HAP-1 (cell line): ENCODE results near the gene TEX101.
A peak's percentile ranks its signal among the peaks of the same experiment; 100 is the strongest.
"Not testable (repeated sequence)": the region's sequence is repeated elsewhere in the genome, so short reads cannot be mapped to it uniquely, and the experiment has no call there.

Experiments
- DNase-seq, 2 experiments: peaks; one replicate each; pipeline ENCODE4 v3.0.0-alpha.2; 2016 to 2020; ENCODE audit warnings: low spot score in 2 of 2
- H3K27me3 ChIP-seq: fragments of 250-450 bp; sonication (Bioruptor Pico); 2 replicates; pipeline ENCODE4 v1.5.1; 2020; ENCODE audit warnings: low read depth, mild to moderate bottlenecking, moderate library complexity
- H3K36me3 ChIP-seq: fragments of 250-450 bp; sonication (Bioruptor Pico); replicated peaks from 2 replicates; pipeline ENCODE4 v1.5.1; 2020; ENCODE audit warnings: mild to moderate bottlenecking
- H3K4me1 ChIP-seq: fragments of 250-450 bp; sonication (Bioruptor Pico); 2 replicates; pipeline ENCODE4 v1.5.1; 2020; ENCODE audit warnings: mild to moderate bottlenecking
- H3K4me3 ChIP-seq: fragments of 250-450 bp; sonication (Bioruptor Pico); 2 replicates; pipeline ENCODE4 v1.5.1; 2020; ENCODE audit warnings: mild to moderate bottlenecking, moderate library complexity
- H3K9me3 ChIP-seq: fragments of 250-450 bp; sonication (Bioruptor Pico); 2 replicates; pipeline ENCODE4 v1.5.1; 2020; ENCODE audit warnings: mild to moderate bottlenecking, moderate library complexity
- in situ Hi-C: fragments of 300-500 bp; cut with MboI; formaldehyde crosslinking; loops from 3 replicates; pipeline ENCODE4 v1.14.3; 2020; ENCODE audit warnings: low sequenced_read_pairs, inconsistent platforms, mixed read lengths

The TEX101 gene

GRCh38 chr19:43429395-43429794 lies 14.7 kb downstream of the TEX101 start:
- Histone ChIP-seq H3K4me1 (peaks cover 7% of the 10 kb centered on the region), H3K36me3 (no peaks in the 10 kb centered on the region), H3K9me3 (no peaks in the 10 kb centered on the region; the same call in 1 of the 2 replicates), H3K4me3 (no peak overlapping the region), H3K27me3 (no peaks in the 10 kb centered on the region)
- in situ Hi-C loops, result loop anchor here (25.0 kb wide), 1 partner anchor 192 kb away; no protein-coding TSS in a partner anchor
- DNase-seq, result no peak

DNA sequence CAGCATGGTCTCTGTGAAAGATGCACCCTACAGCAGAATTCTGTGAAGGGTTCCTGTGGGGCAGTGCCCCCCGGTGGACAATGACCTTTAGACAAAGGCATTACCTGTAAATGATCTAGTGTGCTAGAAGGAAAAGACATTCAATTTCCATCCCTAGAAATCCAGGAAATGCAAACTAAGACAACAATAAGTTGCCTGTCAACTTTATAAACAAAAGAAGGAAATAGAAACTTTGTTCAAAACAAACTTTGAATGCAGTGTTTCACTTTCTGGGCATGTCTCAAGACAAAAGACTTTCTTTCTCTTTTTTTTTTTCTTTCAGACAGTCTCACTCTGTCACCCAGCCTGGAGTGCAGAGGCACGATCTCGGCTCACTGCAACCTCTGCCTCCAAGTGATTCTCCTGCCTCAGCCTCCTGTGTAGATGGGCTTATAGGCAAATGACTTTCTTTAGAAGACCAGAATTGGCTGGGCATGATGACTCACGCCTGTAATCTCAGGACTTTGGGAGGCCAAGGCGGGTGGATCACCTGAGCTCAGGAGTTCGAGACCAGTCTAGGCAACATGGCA lies 15.5 kb downstream of the TEX101 start:
- peak; percentile 3 to 13 for DNase-seq
- Histone ChIP-seq H3K27me3 (no peaks in the 10 kb centered on the region), H3K4me3 (no peak overlapping the region), H3K9me3 (no peaks in the 10 kb centered on the region; the same call in 1 of the 2 replicates), H3K36me3 (no peaks in the 10 kb centered on the region), H3K4me1 (peaks cover 7% of the 10 kb centered on the region)
- in situ Hi-C loops, result loop anchor here (25.0 kb wide), 1 partner anchor 193 kb away; no protein-coding TSS in a partner anchor

DNA sequence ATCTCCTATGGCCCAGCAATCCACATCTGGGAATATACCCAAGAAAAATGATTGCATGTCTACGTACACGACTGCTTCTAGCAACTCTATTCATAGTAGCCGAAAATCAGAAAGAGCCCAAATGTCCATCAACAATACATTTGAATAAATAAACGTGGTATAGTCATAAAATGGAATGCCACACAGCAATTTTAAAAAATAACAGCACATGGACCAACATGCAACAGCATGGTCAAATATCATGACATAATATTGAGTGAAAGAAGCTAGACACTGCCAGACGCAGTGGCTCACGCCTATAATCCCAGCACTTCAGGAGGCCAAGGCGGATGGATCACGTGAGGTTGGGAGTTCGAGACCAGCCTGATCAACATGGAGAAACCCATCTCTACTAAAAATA lies 16.3 kb downstream of the TEX101 start:
- no peaks in the 10 kb centered on the region for H3K27me3 ChIP-seq
- H3K4me1 ChIP-seq, result peaks cover 3% of the 10 kb centered on the region; the same call in 1 of the 2 replicates
- in situ Hi-C loops, result loop anchor here (25.0 kb wide), 1 partner anchor 194 kb away; no protein-coding TSS in a partner anchor
- H3K4me3 ChIP-seq, result no peak overlapping the region
- no peaks in the 10 kb centered on the region for H3K36me3 ChIP-seq
- no peaks in the 10 kb centered on the region; the same call in 1 of the 2 replicates for H3K9me3 ChIP-seq
- DNase-seq, result no peak

DNA sequence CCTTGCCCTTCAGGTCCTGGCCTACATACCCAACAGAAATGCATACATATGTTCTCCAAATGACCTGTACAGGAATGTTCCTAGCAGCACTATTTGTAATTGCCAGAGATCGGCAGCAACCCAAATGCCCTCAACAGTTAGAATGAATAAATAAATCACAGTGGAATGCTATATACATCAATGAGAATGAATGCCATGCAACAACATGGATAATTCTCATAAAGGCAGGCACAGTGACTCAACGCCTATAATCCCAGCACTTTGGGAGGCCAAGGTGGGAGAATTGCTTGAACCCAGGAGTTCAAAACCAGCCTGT lies 18.6 kb downstream of the TEX101 start:
- H3K36me3 ChIP-seq, result no peaks in the 10 kb centered on the region
- DNase-seq, result no peak
- H3K4me3 ChIP-seq, result no peak overlapping the region
- H3K27me3 ChIP-seq, result no peaks in the 10 kb centered on the region
- no peaks in the 10 kb centered on the region; the same call in 1 of the 2 replicates for H3K9me3 ChIP-seq
- in situ Hi-C loops, result loop anchor here (25.0 kb wide), 1 partner anchor 196 kb away; no protein-coding TSS in a partner anchor
- H3K4me1 ChIP-seq, result no peaks in the 10 kb centered on the region

- no peaks in the 10 kb centered on the region for H3K27me3 ChIP-seq
- no peak overlapping the region for H3K4me3 ChIP-seq
- no peaks in the 10 kb centered on the region; the same call in 1 of the 2 replicates for H3K9me3 ChIP-seq
- H3K4me1 ChIP-seq, result no peaks in the 10 kb centered on the region
- DNase-seq, result no peak
- in situ Hi-C loops, result loop anchor here (25.0 kb wide), 1 partner anchor 196 kb away; no protein-coding TSS in a partner anchor
- no peaks in the 10 kb centered on the region for H3K36me3 ChIP-seq
Observed at GRCh38 chr19:43433689-43434088, 19.0 kb downstream of the TEX101 start.

- no peaks in the 10 kb centered on the region for H3K4me1 ChIP-seq
- in situ Hi-C loops, result loop anchor here (25.0 kb wide), 1 partner anchor 198 kb away; no protein-coding TSS in a partner anchor
- no peak for DNase-seq
- no peaks in the 10 kb centered on the region for H3K27me3 ChIP-seq
- no peak overlapping the region for H3K4me3 ChIP-seq
- no peaks in the 10 kb centered on the region; the same call in 1 of the 2 replicates for H3K9me3 ChIP-seq
- no peaks in the 10 kb centered on the region for H3K36me3 ChIP-seq
Observed at GRCh38 chr19:43435775-43436174, 21.1 kb downstream of the TEX101 start.

DNA sequence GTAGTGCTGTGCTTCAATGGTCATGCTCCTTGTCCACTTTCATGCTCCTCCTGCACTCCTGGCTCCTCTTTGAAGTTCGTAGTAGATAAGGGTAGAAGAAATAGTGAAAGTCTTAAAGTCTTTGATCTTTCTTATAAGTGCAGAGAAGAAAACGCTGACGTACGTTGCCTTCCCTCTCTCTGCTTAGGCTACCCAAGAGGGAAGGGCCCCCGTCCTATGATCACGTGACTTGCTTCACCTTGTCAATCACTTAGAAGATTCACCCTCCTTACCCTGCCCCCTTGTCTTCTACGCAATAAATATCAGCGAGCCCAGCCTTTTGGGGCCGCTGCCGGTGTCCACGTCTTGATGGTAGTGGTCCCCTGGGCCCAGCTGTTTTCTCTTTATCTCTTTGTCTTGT lies 22.6 kb downstream of the TEX101 start:
- DNase-seq, H3K36me3 ChIP-seq, H3K4me3 ChIP-seq, H3K9me3 ChIP-seq, H3K4me1 ChIP-seq, H3K27me3 ChIP-seq: not testable (repeated sequence)
- in situ Hi-C loops, result loop anchor here (25.0 kb wide), 1 partner anchor 200 kb away; no protein-coding TSS in a partner anchor

- Histone ChIP-seq H3K4me3 (no peak overlapping the region), H3K4me1 (peaks cover 4% of the 10 kb centered on the region; the same call in 1 of the 2 replicates), H3K36me3 (no peaks in the 10 kb centered on the region), H3K9me3 (peaks cover 2% of the 10 kb centered on the region; the same call in 1 of the 2 replicates), H3K27me3 (no peaks in the 10 kb centered on the region)
- in situ Hi-C loops, result loop anchor here (25.0 kb wide), 1 partner anchor 200 kb away; no protein-coding TSS in a partner anchor
- no peak for DNase-seq
Observed at GRCh38 chr19:43437712-43438111, 23.0 kb downstream of the TEX101 start.

DNA sequence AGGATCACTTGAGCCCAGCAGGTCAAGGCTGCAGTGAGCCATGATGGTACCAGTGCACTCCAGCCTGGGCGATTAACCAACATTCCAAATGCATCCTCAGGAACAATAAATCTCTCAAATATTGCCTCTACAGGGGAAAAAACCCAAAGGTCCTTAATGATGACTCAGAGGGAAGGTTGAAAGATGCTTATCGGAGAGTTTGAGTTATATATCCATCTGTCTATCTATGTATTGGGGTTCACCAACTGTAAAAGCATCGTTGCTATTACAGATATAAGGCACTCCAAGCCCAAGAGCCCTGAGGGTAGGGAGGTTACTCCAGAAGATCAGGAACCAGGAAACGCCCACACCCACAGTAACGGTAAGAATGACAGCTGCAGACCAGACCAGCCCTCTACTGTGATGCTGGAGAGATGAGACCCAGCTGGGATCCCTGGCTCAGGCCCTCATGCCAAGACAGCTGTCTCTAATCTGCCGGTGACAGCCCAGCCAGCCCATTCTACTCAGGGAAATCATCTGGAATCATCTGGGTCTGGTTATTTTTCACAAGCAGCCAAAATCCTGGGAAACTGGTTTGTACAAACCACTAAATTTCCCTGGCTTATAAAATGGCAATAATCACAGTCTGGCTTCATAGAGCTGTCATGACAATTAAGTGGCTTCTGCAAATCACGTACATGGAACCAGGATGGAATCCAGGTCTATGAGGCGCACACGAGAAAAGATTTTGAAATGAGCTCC lies 23.8 kb downstream of the TEX101 start:
- Histone ChIP-seq H3K4me1 (peaks cover 4% of the 10 kb centered on the region; the same call in 1 of the 2 replicates), H3K36me3 (no peaks in the 10 kb centered on the region), H3K4me3 (no peak overlapping the region), H3K27me3 (no peaks in the 10 kb centered on the region), H3K9me3 (0 out of 2 replicates have a peak, but pooled peaks cover 2% of the 10 kb centered on the region)
- no peak for DNase-seq
- in situ Hi-C loops, result loop anchor here (25.0 kb wide), 1 partner anchor 201 kb away; no protein-coding TSS in a partner anchor

- in situ Hi-C loops, result loop anchor here (25.0 kb wide), 1 partner anchor 202 kb away; no protein-coding TSS in a partner anchor
- Histone ChIP-seq H3K9me3 (0 out of 2 replicates have a peak, but pooled peaks cover 2% of the 10 kb centered on the region), H3K4me1 (peaks cover 4% of the 10 kb centered on the region; the same call in 1 of the 2 replicates), H3K27me3 (no peaks in the 10 kb centered on the region), H3K36me3 (no peaks in the 10 kb centered on the region), H3K4me3 (no peak overlapping the region)
- DNase-seq, result no peak
Observed at GRCh38 chr19:43439032-43439708, 24.5 kb downstream of the TEX101 start.

DNA sequence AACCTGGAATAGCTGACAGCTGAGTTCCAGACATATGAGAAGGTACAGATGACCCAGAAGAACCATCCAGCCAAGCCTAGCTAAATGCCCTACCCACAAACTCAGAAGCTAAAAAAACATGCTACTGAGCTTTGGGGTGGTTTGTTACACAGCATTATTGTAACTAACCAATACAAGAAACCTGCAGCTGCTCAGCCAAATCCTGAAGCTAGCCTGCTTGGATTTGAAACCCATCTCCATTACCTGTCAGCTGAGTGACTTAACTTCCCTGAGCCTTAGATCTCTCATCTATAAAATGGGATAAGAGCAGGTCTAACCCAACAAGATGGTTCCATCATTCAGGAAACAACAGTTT lies 25.0 kb downstream of the TEX101 start:
- no peaks in the 10 kb centered on the region for H3K27me3 ChIP-seq
- no peak for DNase-seq
- in situ Hi-C loops, result loop anchor here (5.0 to 25.0 kb wide), 3 partner anchors 153 to 215 kb away; no protein-coding TSS in a partner anchor
- no peak overlapping the region for H3K4me3 ChIP-seq
- no peaks in the 10 kb centered on the region for H3K36me3 ChIP-seq
- 0 out of 2 replicates have a peak, but pooled peaks cover 2% of the 10 kb centered on the region for H3K9me3 ChIP-seq
- peaks cover 4% of the 10 kb centered on the region; the same call in 1 of the 2 replicates for H3K4me1 ChIP-seq

DNA sequence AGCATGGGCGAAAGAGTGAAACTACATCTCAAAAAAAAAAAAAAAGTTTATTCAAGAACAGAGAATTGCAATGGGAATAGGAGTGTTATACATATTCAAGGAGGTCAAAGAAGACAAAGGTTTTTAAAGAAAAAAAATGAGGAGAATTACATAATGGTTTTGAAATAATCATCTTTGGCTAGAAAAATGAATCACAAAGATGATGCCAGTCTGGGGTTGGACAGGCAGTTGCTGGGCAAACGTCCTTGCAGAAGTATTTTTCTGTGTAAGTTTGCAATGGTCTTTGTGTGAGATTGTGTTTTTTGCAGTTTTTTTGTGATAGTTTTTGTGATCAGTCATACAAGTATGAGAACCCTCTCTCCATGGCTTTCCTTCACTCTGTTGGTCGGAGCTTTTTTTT lies 27.0 kb downstream of the TEX101 start:
- in situ Hi-C loops, result loop anchor here (5.0 to 25.0 kb wide), 3 partner anchors 151 to 213 kb away; no protein-coding TSS in a partner anchor
- H3K36me3 ChIP-seq, result no peaks in the 10 kb centered on the region
- H3K4me1 ChIP-seq, result peaks cover 4% of the 10 kb centered on the region; the same call in 1 of the 2 replicates
- H3K9me3 ChIP-seq, result 0 out of 2 replicates have a peak, but pooled peaks cover 2% of the 10 kb centered on the region
- H3K27me3 ChIP-seq, result no peaks in the 10 kb centered on the region
- DNase-seq, result no peak
- H3K4me3 ChIP-seq, result no peak overlapping the region

DNA sequence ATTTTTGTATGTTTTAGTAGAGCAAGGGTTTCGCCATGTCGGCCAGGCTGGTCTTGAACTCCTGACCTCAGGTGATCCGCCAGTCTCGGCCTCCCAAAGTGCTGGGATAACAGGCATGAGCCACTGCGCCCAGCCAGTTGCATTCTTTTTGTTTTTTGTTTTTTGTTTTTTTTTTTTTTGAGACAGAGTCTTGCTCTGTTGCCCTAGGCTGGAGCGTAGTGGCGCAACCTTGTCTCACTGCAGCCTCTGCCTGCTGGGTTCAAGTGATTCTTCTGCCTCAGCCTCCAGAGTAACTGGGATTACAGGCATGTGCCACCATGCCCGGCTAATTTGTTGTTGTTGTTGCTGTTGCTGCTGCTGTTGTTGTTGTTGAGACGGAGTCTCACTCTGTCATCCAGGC lies 29.4 kb downstream of the TEX101 start:
- not testable (repeated sequence) for H3K4me3 ChIP-seq
- in situ Hi-C loops, result loop anchor here (5.0 to 25.0 kb wide), 3 partner anchors 148 to 211 kb away; no protein-coding TSS in a partner anchor

More for the DNA sequence above, 29.4 kb downstream of the TEX101 start:
- H3K9me3 ChIP-seq, H3K27me3 ChIP-seq, DNase-seq, H3K4me1 ChIP-seq, H3K36me3 ChIP-seq: not testable (repeated sequence)
